H54 (cell line): ENCODE data around the gene PRKD1.

Experiments used
- DNase-seq: peaks from one replicate; pipeline ENCODE4 v3.0.0; 2011; ENCODE audit warnings: low spot score, mixed read lengths; ENCODE audit not compliant: insufficient read length
- FAIRE-seq: peaks from 3 replicates; lab custom pipeline; 2011; peaks lifted over from hg19 to GRCh38; lab: Jason Lieb, UNC
- POLR2A ChIP-seq: IDR thresholded peaks from 2 replicates; pipeline ENCODE4 v1.6.1; 2011; ENCODE audit warnings: low read depth, mild to moderate bottlenecking, low read length

Gene PRKD1

DNA sequence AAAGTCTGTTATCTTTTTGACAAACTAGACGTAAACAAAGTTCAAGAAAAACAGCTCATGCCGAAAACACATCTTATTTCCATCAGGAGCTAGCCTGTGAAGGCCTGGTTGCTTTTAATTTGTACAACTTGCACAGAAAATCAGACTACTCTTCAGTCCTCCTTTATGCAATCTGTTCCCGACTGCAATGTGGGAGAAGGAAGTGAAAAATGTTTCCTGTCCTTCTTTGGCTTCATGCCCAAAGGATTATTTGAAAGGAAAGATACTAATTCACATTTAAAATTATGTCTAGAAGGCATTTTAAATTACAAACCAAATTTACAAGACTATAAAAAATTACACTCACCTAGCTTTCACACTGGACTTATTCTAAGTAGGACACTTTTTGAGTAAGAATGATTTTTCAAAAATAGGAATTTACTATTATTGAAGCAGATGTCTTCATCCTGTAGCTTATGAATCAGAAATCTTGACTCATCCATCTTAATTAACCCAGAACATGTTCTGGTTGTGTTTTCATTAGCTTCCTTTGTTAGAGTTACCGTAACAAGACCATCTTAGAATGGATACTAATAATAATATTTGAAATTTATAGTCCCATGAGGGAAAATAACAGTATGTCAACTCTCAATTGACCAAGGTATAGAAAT, 272.6 kb downstream of the PRKD1 start:
- no peak for DNase-seq
- FAIRE-seq: no peak
- TF ChIP-seq POLR2A: no peak

DNA sequence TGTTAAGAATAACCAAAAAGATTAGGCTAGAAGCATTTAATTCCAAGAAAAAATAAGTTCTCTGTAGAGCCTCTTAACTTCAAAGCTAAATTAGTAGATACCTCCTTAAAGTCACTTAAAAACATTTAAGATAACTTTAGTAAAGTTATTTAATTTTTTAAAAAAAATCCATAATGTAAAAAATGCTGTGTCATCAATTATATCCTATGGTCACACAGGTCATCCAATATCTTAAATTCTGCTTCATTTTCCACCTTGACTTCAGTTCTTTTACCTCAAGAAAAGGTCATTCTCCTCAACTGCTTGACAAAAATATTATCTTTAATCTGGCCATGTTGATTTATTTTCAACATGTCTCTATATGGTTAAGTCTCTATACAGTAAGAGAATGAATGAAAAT, 274.3 kb downstream of the PRKD1 start:
- FAIRE-seq (no peak), DNase-seq (no peak)
- TF ChIP-seq POLR2A: no peak

DNA sequence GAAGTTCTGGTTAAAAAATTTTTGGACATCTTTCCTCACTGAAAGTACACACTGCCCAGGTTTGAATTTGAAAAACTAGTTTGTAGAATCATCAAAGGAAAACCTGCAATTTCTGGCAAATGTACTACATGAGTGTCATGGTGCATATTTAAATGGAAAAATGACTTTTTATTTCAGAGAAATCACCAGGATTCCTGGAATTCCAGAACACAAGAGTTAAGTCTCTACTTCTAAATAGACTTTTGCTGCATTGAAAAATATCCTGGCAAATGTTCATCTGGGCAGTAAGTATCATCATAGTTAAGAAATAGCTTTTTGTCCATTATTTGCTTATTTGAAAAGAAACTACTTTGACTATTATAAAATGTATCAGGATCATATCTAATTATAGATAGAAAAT, 275.1 kb downstream of the PRKD1 start:
- no peak for FAIRE-seq
- TF ChIP-seq POLR2A: no peak
- DNase-seq: no peak

GRCh38 chr14:29650554-29651269, 276.9 kb downstream of the PRKD1 start:
- no peak for DNase-seq
- no peak for FAIRE-seq
- TF ChIP-seq POLR2A: no peak

DNA sequence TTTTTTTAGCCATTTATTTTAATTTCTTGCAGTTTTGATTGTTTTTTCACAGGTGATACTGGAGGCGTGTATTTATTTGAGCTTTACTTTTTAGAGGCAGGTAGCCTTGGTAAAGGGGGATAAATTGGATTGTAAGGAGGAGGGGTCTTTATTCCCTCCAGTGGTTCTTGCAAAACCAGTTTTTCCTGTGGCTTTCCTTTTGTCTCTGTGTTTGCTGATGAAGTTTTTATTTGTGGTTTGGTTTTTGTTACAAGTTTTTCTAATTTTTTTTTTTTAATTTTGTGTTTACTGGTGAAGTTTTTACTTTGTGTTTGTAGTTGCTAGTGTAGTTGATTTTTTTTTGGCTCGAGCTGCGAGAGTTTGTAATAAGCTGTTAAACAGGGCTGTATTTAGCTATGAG, 278.5 kb downstream of the PRKD1 start:
- FAIRE-seq: no peak
- no peak for DNase-seq

DNA sequence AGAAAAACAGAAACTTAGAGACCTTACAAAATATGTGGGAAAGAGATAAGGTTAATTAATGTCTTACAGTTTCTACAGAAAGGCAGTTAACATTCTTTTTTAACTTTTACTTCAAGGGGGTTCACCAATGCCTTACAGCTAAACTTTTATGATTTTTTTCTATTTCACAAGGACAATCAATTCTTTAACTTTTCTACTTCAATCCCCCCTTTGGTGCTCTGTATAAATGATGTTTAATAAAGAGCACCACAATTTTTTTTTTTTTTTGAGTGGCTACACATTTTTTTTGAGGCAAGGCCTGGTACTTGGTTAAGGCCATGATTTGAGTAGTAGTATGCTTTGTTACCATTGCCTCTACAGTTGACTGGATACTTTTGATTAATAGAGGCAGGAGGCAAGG, 279.6 kb downstream of the PRKD1 start:
- no peak for FAIRE-seq
- DNase-seq: no peak
- no peak for TF ChIP-seq POLR2A

More for the DNA sequence above, 278.5 kb downstream of the PRKD1 start:
- TF ChIP-seq POLR2A: no peak

GRCh38 chr14:29645117-29645516, 282.5 kb downstream of the PRKD1 start:
- FAIRE-seq (no peak), DNase-seq (no peak)
- TF ChIP-seq POLR2A: no peak

DNA sequence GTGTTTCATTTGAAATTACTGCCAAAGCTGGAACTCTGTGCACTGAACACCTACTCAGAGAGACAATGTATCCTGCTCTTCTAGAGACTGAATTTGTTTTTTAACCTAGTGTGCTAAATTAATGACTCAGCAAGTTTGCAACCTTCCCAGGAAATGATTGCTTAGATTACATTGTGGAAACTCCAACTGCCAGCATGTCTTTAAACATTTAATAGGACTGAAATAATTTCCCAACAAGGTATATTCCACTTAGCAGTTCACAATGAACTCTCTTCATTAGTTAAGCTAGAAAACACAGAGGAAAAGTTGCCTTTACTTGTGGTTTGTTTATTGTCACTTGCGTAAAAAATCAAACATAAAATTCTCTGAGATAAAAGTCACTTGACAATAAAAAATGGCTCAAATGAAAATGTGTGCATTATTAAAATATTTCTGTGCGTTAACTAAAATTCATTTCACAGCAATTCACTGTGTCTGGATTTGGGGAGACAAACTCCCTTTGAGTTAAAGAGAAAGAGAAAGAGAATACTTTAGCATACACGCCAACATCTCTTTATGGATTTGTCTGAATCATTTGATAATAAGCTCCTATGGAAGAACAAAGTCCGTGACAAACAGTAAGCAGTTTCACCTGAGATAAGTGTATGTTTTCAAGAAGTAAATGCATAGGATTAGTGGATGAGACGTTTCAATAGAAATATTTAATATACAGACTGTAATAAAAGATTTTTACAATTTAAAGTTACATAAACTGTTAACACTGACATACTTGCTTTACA, 284.0 kb downstream of the PRKD1 start:
- no peak for TF ChIP-seq POLR2A
- no peak for DNase-seq
- FAIRE-seq: no peak

GRCh38 chr14:29637411-29637810, 290.2 kb downstream of the PRKD1 start:
- no peak for FAIRE-seq
- no peak for DNase-seq
- no peak for TF ChIP-seq POLR2A

DNA sequence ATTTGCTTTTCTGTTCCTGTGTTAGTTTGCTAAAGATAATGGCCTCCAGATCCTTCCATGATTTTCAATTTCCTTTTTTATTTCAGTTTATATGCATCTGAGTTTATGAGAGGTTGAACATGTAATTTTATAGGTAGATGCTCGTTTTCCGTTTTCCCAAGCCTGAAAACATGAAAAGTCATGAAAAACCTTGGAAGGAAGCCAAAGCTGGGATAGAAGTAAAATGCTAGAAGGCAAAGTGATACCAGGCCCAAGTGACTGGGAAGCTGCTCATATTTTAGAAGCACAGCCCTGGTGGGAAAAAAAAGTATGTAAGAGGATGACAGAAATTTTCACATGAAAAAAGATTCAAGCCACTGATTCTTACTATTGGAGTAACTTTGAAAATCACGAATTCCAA, 290.8 kb downstream of the PRKD1 start:
- FAIRE-seq: no peak
- TF ChIP-seq POLR2A: no peak

GRCh38 chr14:29630566-29631160, 297.0 kb downstream of the PRKD1 start:
- no peak for FAIRE-seq
- TF ChIP-seq POLR2A: no peak
- no peak for DNase-seq

More for the DNA sequence above, 290.8 kb downstream of the PRKD1 start:
- no peak for DNase-seq

- no peak for TF ChIP-seq POLR2A
- FAIRE-seq (no peak), DNase-seq (no peak)
These were observed 297.8 kb downstream of the PRKD1 start for GRCh38 chr14:29629839-29630238.

DNA sequence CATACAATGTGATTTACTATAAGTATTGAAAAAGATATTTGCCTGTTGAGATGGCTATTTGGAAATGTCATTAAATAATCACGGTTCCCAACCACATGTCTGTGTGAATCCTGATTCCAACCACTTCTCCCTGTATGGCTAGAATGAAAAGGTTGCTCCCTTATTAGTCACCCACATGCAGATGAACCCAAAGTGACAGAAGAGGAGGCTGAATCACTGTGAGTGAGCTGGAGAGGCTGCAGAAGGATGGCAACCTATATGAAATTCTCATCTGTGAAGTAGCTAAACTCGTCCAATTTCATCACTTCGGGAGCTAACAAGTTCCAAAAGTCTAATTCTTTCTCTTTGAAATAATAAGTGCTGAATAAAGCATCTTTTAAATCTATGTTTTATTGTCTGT, 300.5 kb downstream of the PRKD1 start:
- DNase-seq (no peak), FAIRE-seq (no peak)
- no peak for TF ChIP-seq POLR2A
